ENCODE results near the gene RPL31. TPM values are rescaled to one million over a fixed set of nuclear protein-coding genes. Genes with fewer than 3 reads are reported as not detected.
"Not testable (repeated sequence)": the region's sequence is repeated elsewhere in the genome, so short reads cannot be mapped to it uniquely, and the experiment has no call there.

The RPL31 gene
- total RNA-seq, 1 experiment from 2014 or later, result 3,119 TPM

- DNase-seq (ENCODE audit: extremely low read depth, low read depth), result no peak
These were observed 21.4 kb downstream of the RPL31 start for GRCh38 chr2:101023327-101024107.

DNA sequence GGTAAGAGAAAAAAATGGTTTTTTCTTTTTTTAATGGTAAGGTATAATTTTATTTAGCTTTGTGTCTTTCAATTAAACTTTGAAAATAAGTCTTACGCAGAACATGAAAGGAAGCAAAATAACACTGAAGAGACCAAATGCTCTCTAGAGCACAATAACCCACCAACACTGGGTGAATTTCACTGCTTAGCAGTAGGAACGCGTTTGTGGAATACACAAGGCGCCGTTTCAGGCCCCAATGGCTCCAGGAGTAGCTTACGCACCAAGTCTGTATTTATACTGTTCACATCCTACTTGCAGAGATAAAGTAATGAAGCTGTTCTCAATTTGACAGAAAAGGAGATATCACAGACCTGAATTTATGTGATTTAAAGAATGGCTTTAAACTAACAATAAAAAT is 23.5 kb downstream of the RPL31 start:
- DNase-seq (ENCODE audit: extremely low read depth, low read depth), result no peak

DNA sequence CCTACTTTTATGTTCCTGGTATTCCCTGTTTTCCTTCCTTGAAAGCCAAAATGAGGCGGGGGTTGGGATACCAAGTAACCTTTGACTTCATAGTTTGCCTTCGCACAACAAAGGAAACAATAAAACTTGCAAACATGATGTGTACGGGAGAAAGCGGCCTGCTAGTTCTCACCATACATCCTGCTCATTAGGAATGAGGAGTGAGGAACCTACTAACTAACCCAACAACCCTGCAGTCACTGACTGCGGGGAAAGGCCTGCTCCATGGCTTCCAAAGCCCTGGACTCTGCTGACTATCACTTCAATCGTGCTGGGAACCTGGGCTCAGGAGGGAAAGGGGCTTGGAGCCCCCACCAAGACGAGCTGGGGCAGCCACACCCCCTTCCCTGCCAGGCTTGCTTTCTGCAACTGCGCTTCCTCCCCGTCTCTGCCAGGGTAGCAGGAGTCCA is 24.2 kb downstream of the RPL31 start:
- no peak for DNase-seq (ENCODE audit: extremely low read depth, low read depth)

DNA sequence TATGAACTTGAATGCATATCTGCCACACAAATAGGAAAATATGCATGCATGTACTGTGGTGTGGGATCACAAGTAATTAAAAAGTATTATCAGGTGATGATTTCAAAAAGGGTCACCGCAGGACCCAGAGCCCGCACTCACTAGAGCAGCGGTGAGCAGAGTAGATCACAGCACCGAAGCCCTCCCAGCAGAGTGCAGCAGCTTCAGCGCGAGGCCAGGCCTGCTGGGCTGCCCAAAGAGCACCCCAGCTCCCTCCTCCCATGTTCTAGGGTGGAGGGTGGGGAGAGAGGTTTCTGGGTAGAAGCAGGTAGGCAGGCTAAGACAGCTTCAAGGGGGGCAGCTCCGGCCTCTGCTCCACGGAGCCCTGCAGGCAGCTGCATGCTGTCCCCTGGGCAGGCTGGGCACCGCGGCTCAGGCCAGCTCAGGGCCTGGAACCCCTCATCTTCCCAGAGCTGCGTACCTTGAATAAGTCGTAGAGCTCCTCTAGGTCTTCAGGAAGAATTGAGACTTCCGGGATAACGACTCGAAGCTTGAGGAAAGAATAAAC is 24.9 kb downstream of the RPL31 start:
- DNase-seq (ENCODE audit: extremely low read depth, low read depth), result no peak

GRCh38 chr2:101027852-101028251 is 25.8 kb downstream of the RPL31 start:
- no peak for DNase-seq (ENCODE audit: extremely low read depth, low read depth)

- no peak for DNase-seq (ENCODE audit: extremely low read depth, low read depth)
These were observed 28.9 kb downstream of the RPL31 start for GRCh38 chr2:101030866-101031554.

DNA sequence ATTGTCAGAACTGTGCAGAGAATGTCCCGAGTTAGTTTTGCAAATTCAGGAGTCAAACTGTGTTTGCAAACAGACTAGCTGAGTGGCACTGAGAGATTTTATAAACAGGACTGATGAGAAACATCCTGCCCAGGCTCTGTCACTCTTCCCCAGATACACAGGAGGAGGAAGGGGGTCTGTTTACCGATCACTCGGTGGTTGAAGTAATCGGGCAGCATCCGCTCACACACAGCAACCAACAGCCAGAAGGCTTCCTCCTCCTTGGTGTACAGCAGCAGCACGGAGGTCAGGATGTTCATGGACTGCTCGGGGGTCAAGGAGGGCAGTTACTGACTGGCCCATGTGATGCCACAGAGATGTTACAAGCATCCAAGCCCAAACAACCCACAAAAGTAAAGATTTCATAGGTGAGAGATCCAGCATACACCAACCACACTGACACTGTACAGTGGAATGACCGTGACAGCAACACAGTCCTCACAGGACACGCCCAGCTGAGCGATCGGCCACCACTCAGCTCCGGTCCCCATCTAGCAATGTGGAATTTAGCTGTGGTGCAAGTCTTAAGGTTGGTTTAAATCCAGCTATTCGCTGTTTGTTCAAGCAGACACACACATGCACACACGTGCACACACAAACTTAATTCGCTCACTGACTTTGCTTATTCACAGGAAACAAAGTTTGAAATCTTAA is 30.1 kb downstream of the RPL31 start:
- no peak for DNase-seq (ENCODE audit: extremely low read depth, low read depth)

GRCh38 chr2:101036562-101036961 is 34.5 kb downstream of the RPL31 start:
- DNase-seq (ENCODE audit: extremely low read depth, low read depth), result peak; percentile 43

DNA sequence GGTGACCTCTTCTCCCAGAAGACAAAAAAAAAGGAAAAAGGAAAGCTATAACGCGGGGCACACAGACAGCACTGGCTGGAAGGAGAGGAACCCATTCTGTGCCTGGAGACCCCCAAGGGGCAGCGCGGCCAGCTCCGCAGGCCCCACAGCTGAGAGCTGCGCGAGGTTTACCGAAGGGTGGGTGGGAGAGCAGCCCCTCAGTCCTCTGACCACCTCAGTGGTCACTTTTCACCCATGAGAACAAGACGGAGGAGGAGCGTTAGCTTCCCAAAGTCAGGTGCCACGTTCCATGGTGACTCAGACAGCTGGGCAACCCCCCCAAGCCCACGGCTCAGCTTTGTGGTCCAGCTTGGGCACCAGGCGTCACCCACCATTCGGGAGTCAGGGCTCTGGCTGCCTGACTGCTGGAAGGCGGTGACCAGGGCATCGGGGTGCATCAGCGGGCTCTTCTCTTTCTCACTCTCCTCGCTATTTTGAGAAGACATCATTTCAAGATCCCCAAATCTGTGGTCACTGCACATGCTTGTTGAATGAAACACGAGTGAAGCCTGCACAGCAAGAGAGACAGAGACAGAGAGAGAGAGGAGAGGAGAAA is 35.2 kb downstream of the RPL31 start:
- DNase-seq (ENCODE audit: extremely low read depth, low read depth), result no peak

- peak; percentile 42 for DNase-seq (ENCODE audit: extremely low read depth, low read depth)
These were observed 36.6 kb downstream of the RPL31 start for GRCh38 chr2:101038455-101039255.

DNA sequence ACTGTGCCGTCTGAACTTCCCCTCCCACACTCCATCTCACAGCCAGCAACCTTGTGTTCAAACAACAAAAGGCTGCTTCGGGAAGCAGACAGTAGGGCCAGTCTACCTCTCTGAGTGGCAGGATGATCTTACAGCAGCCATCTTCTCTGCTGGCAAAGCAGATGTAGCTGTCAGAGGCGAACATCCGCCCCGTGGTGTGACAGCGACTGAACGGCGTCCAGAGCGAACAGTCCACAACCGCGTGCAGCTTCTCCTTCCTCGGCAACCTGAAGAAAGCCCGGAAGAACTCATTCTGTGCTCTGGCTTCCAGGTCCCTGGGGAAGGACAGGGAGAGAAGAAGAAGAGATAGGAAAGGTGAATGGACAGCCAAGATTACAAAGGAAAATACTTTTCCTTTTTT is 38.0 kb downstream of the RPL31 start:
- DNase-seq (ENCODE audit: extremely low read depth, low read depth), result no peak

DNA sequence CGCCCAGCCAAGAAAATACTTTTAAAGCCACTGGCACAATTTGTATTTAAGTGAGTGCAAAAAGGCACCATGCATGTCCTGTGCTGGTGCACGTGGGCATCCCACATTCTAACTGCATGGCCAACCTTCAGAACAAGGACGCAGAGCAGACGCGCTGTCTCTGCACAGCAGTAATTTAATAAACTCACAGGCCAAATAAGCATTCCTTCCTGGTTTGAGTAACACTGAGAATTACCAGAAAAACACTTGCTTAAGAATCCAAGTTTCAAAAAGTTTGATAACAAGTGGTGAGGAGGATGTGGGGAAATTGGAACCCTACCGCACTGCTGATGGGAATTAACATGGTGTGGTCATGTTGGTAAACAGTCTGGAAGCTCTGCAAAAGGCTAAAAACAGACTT is 38.7 kb downstream of the RPL31 start:
- DNase-seq (ENCODE audit: extremely low read depth, low read depth), result no peak

DNA sequence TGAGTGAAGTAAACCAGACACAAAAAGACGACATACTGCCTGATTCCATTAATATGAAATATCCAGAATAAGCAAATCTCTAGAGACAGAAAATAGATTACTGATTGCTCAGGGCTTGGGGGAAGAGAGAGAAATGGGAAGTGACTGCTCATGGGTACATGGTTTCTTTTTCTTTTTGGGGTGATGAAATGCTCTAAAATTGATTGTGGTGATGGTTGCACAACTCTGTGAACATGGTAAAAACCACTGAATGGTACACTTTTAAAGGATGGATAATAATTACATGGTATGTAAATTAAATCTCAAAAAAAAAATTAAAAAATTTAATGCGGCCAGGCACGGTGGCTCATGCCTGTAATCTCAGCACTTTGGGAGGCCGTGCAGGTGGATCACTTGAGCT is 39.3 kb downstream of the RPL31 start:
- DNase-seq (ENCODE audit: extremely low read depth, low read depth), result no peak

DNA sequence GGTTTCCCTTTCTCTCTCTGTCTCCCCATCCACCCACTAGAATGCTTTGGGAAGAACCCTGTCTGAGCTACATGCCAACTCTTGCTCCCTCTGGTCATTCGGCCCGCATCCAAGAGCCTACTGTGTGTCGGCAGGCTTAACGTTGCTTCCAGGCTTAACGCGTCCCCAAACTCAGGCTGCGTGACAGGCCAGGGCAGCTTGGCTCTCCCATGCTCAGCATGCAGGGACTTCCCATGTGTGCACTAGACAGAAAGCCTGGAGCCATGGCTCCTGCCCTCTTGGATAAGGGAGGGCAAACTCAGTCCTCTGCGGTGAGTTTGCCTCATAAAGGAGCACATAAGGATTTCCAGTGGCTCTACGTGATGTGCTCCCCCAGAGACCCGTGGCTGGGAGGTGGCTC is 43.2 kb downstream of the RPL31 start:
- no peak for DNase-seq (ENCODE audit: extremely low read depth, low read depth)

- DNase-seq (ENCODE audit: extremely low read depth, low read depth), result no peak
These were observed 45.1 kb downstream of the RPL31 start for GRCh38 chr2:101047075-101047766.

DNA sequence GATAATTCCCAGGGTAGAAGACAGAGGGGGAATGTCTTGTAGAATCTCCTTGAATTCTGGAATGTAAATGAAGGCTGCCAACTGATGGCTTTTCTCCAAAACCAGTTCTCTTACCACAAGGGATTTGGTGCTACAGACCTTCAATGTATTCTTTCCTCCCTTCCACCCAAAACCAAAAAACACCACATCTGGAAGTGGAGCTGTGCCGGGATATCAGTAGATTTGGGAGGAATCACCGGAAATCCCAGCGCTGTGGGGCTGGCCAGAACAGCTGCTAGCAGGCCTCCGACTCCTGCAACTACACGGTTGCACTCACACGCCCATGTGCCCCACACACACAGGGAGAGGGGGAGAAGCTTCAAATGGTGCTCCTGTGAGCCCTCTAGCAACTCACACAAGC is 45.7 kb downstream of the RPL31 start:
- DNase-seq (ENCODE audit: extremely low read depth, low read depth), result no peak

DNA sequence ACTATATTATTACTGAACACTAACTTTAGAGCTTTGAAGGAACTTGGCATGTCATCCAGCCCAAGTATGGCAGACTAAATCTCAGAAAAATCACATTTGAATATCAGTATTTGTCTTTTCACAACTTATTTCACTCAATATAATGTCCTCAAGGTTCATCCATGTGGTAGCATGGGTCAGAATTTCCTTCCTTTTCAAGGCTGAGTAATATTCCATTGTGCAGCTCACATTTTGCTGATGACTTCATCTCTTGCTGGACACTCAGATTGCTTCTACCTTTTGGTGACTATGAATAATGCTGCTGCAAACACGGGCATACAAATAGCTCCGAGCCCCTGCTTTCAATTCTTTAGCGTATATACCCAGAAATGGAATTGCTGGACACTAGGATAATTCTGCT is 46.7 kb downstream of the RPL31 start:
- DNase-seq (ENCODE audit: extremely low read depth, low read depth), result no peak

DNA sequence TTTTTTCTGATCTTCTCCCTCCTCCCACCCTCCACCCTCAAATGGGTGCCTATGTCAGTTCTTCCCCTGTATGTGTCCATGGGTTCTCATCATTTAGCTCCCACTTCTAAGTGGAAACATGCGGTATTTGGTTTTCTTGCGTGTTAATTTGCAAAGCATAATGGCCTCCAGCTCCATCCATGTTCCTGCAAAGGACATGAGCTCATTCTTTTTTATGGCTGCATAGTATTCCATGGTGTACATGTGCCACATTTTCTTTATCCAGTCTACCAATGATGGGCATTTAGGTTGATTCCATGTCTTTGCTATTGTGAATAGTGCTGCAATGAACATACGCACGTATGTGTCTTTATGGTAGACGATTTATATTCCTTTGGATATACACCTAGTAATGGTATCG is 48.8 kb downstream of the RPL31 start:
- not testable (repeated sequence) for DNase-seq (ENCODE audit: extremely low read depth, low read depth)

- DNase-seq (ENCODE audit: extremely low read depth, low read depth), result no peak
These were observed 50.1 kb downstream of the RPL31 start for GRCh38 chr2:101052147-101052546.

GRCh38 chr2:101053117-101053516 is 51.0 kb downstream of the RPL31 start:
- DNase-seq (ENCODE audit: extremely low read depth, low read depth), result no peak
